Stomach (tissue), 4 donors: ENCODE measurements around the gene UBE2S.

Experiments used
- CTCF ChIP-seq, 7 experiments: fragments of 450-650 bp in 4 of 7; fragments of 200-600 bp in 3 of 7; sonication (generic) in 3 of 7; IDR thresholded peaks; one replicate each; pipeline ENCODE4 v1.5.1; 2016 to 2019; ENCODE audit warnings: antibody characterized with exemption in 7 of 7, control low read depth in 2 of 7, mild to moderate bottlenecking in 1 of 7
- POLR2A ChIP-seq, 4 donors: fragments of 450-650 bp; IDR thresholded peaks; one replicate each; pipeline ENCODE4 v1.6.1; 2016; ENCODE audit warnings: antibody characterized with exemption in 4 of 4, control low read depth in 2 of 4, mild to moderate bottlenecking in 1 of 4, moderate library complexity in 1 of 4
- POLR2AphosphoS5 ChIP-seq, 3 donors: sonication (generic); formaldehyde crosslinking; IDR thresholded peaks; one replicate each; pipeline ENCODE4 v1.6.1; 2016; ENCODE audit warnings: antibody characterized with exemption in 3 of 3

GRCh38 chr19:55456347-55456746 is 48.8 kb upstream of the UBE2S start:
- TF ChIP-seq CTCF (IDR thresholded peaks at IDR 0.05) (no peak), POLR2AphosphoS5 (IDR thresholded peaks at IDR 0.05) (no peak), POLR2A (IDR thresholded peaks at IDR 0.05) (no peak)
